Measurements from ENCODE around the gene PHLPP2. TPM values are rescaled to one million over a fixed set of nuclear protein-coding genes. Genes with fewer than 3 reads are reported as not detected.

PHLPP2 gene
- total RNA-seq, 2 donors from 2014 or later, result 12.4 to 12.8 TPM

GRCh38 chr16:71712501-71712900 lies 12.0 kb downstream of the PHLPP2 start:
- no peak for DNase-seq
- TF ChIP-seq CTCF (conservative IDR thresholded peaks at IDR 0.05), result no peak
- no peaks in the 10 kb centered on the region for H3K36me3 ChIP-seq (ENCODE audit: control insufficient read depth, insufficient read depth, low read length)
- peaks cover 33% of the 10 kb centered on the region for H3K4me1 Mint-ChIP-seq
- no peak overlapping the region for H3K9ac ChIP-seq (ENCODE audit: extremely low read depth, low read length, poor library complexity, severe bottlenecking)
- H3K4me1 ChIP-seq (ENCODE audit: control insufficient read depth, insufficient read depth, low read length), result peaks cover 6% of the 10 kb centered on the region
- WGBS, 2 experiments (ENCODE audit: insufficient coverage in 1 of 2, insufficient read length in 1 of 2), result 40 to 43% methylated on average over 1 of the region's 1 CpG
- H3K9me3 Mint-ChIP-seq, result no peaks in the 10 kb centered on the region
- no peaks in the 10 kb centered on the region for H3K9me3 ChIP-seq (ENCODE audit: control insufficient read depth, low read length)
- H3K4me3 ChIP-seq (ENCODE audit: low read length), result no peak overlapping the region
- H3K36me3 Mint-ChIP-seq (ENCODE audit: low read depth), result peaks cover 18% of the 10 kb centered on the region
- H3K4me3 Mint-ChIP-seq, result no peak overlapping the region
- no peak overlapping the region for H3K27ac Mint-ChIP-seq
- no peak overlapping the region for H3K27ac ChIP-seq (ENCODE audit: low read depth, low read length)
- no peaks in the 10 kb centered on the region for H3K27me3 ChIP-seq (ENCODE audit: control insufficient read depth, insufficient read depth, low read length, poor library complexity, severe bottlenecking)
- no peaks in the 10 kb centered on the region for H3K27me3 Mint-ChIP-seq (ENCODE audit: insufficient read depth)

GRCh38 chr16:71711789-71712188 lies 12.7 kb downstream of the PHLPP2 start:
- no peak for DNase-seq
- Mint-ChIP-seq H3K4me3 (no peak overlapping the region), H3K36me3 (ENCODE audit: low read depth) (peaks cover 18% of the 10 kb centered on the region), H3K27me3 (ENCODE audit: insufficient read depth) (no peaks in the 10 kb centered on the region), H3K27ac (peak overlapping the region; percentile 18), H3K9me3 (no peaks in the 10 kb centered on the region), H3K4me1 (peaks cover 36% of the 10 kb centered on the region)
- H3K4me3 ChIP-seq (ENCODE audit: low read length), result no peak overlapping the region
- no peak overlapping the region for H3K27ac ChIP-seq (ENCODE audit: low read depth, low read length)
- no peaks in the 10 kb centered on the region for H3K9me3 ChIP-seq (ENCODE audit: control insufficient read depth, low read length)
- no peak for TF ChIP-seq CTCF (conservative IDR thresholded peaks at IDR 0.05)
- H3K4me1 ChIP-seq (ENCODE audit: control insufficient read depth, insufficient read depth, low read length), result peaks cover 6% of the 10 kb centered on the region
- WGBS, 2 experiments (ENCODE audit: insufficient coverage in 1 of 2, insufficient read length in 1 of 2), result 76 to 86% methylated on average over 1 to 2 of the region's 3 CpGs
- no peaks in the 10 kb centered on the region for H3K27me3 ChIP-seq (ENCODE audit: control insufficient read depth, insufficient read depth, low read length, poor library complexity, severe bottlenecking)
- H3K36me3 ChIP-seq (ENCODE audit: control insufficient read depth, insufficient read depth, low read length), result no peaks in the 10 kb centered on the region
- H3K9ac ChIP-seq (ENCODE audit: extremely low read depth, low read length, poor library complexity, severe bottlenecking), result no peak overlapping the region

- WGBS, 2 experiments (ENCODE audit: insufficient coverage in 1 of 2, insufficient read length in 1 of 2), result 92 to 100% methylated on average over 1 to 2 of the region's 2 CpGs
- no peak overlapping the region for H3K27ac ChIP-seq (ENCODE audit: low read depth, low read length)
- no peak overlapping the region for H3K9ac ChIP-seq (ENCODE audit: extremely low read depth, low read length, poor library complexity, severe bottlenecking)
- Mint-ChIP-seq H3K36me3 (ENCODE audit: low read depth) (peaks cover 4% of the 10 kb centered on the region), H3K27ac (peak overlapping the region; percentile 8), H3K4me1 (peaks cover 44% of the 10 kb centered on the region), H3K9me3 (no peaks in the 10 kb centered on the region), H3K27me3 (ENCODE audit: insufficient read depth) (no peaks in the 10 kb centered on the region), H3K4me3 (no peak overlapping the region)
- H3K4me3 ChIP-seq (ENCODE audit: low read length), result no peak overlapping the region
- DNase-seq, result no peak
- H3K4me1 ChIP-seq (ENCODE audit: control insufficient read depth, insufficient read depth, low read length), result peaks cover 6% of the 10 kb centered on the region
- no peaks in the 10 kb centered on the region for H3K27me3 ChIP-seq (ENCODE audit: control insufficient read depth, insufficient read depth, low read length, poor library complexity, severe bottlenecking)
- no peaks in the 10 kb centered on the region for H3K9me3 ChIP-seq (ENCODE audit: control insufficient read depth, low read length)
- no peaks in the 10 kb centered on the region for H3K36me3 ChIP-seq (ENCODE audit: control insufficient read depth, insufficient read depth, low read length)
- no peak for TF ChIP-seq CTCF (conservative IDR thresholded peaks at IDR 0.05)
Measured at GRCh38 chr16:71709229-71709781, 15.2 kb downstream of the PHLPP2 start.
